Epidermal melanocyte (primary cell): Measurements from ENCODE around the gene STXBP6.
"Not testable (repeated sequence)": the region's sequence is repeated elsewhere in the genome, so short reads cannot be mapped to it uniquely, and the experiment has no call there.

Source experiments
- DNase-seq: peaks from one replicate; pipeline ENCODE4 v3.0.0; 2011; ENCODE audit warnings: low spot score; ENCODE audit not compliant: insufficient read length

The STXBP6 gene

GRCh38 chr14:24988760-24989159 lies 61.2 kb downstream of the STXBP6 start:
- no peak for DNase-seq

GRCh38 chr14:24986206-24986893 lies 63.6 kb downstream of the STXBP6 start:
- no peak for DNase-seq

- DNase-seq = no peak
These were observed 64.9 kb downstream of the STXBP6 start for GRCh38 chr14:24984846-24985589.

GRCh38 chr14:24982472-24983155 lies 67.3 kb downstream of the STXBP6 start:
- no peak for DNase-seq

- DNase-seq = no peak
These were observed 70.2 kb downstream of the STXBP6 start for GRCh38 chr14:24979725-24980239.

- no peak for DNase-seq
These were observed 70.9 kb downstream of the STXBP6 start for GRCh38 chr14:24978862-24979724.

GRCh38 chr14:24976602-24977001 lies 73.3 kb downstream of the STXBP6 start:
- no peak for DNase-seq

GRCh38 chr14:24975393-24975792 lies 74.6 kb downstream of the STXBP6 start:
- DNase-seq = no peak

- DNase-seq = no peak
These were observed 75.2 kb downstream of the STXBP6 start for GRCh38 chr14:24974591-24975374.

GRCh38 chr14:24972844-24973243 lies 77.1 kb downstream of the STXBP6 start:
- no peak for DNase-seq

GRCh38 chr14:24971255-24971654 lies 78.7 kb downstream of the STXBP6 start:
- no peak for DNase-seq

- DNase-seq = no peak
These were observed 83.4 kb downstream of the STXBP6 start for GRCh38 chr14:24966579-24966964.

- DNase-seq = peak; percentile 40
These were observed 83.9 kb downstream of the STXBP6 start for GRCh38 chr14:24965934-24966578.

GRCh38 chr14:24965578-24965933 lies 84.4 kb downstream of the STXBP6 start:
- DNase-seq = no peak

- DNase-seq = no peak
These were observed 85.4 kb downstream of the STXBP6 start for GRCh38 chr14:24964591-24964990.

- DNase-seq = no peak
These were observed 85.9 kb downstream of the STXBP6 start for GRCh38 chr14:24964048-24964447.

- DNase-seq = not testable (repeated sequence)
These were observed 87.8 kb downstream of the STXBP6 start for GRCh38 chr14:24962118-24962517.

GRCh38 chr14:24960816-24961215 lies 89.1 kb downstream of the STXBP6 start:
- DNase-seq = no peak

- DNase-seq = no peak
These were observed 90.1 kb downstream of the STXBP6 start for GRCh38 chr14:24959791-24960331.

GRCh38 chr14:24958271-24958670 lies 91.7 kb downstream of the STXBP6 start:
- DNase-seq = peak; percentile 34
